22Rv1 (cell line): ENCODE measurements around the gene MEF2A.
"Not testable (repeated sequence)": the region's sequence is repeated elsewhere in the genome, so short reads cannot be mapped to it uniquely, and the experiment has no call there.

Experiments
- H3K27ac ChIP-seq: fragments of 450-650 bp; 2 replicates; pipeline ENCODE4 v1.5.1; 2017
- CTCF ChIP-seq: fragments of 450-650 bp; IDR thresholded peaks from 2 replicates; pipeline ENCODE4 v1.5.1; 2017; ENCODE audit warnings: mild to moderate bottlenecking
- ZFX ChIP-seq: fragments of 450-650 bp; IDR thresholded peaks from 2 replicates; pipeline ENCODE4 v1.6.1; 2017; ENCODE audit warnings: antibody characterized with exemption, borderline replicate concordance

MEF2A gene

GRCh38 chr15:99565299-99566156 is at the start of gene MEF2A:
Gene MEF2A (plus strand): TSS chr15:99565984. CDS start chr15:99633120, 67,136 bp downstream.
- H3K27ac ChIP-seq = peak within 1 kb of the TSS; percentile 89
- TF ChIP-seq ZFX (no peak), CTCF (no peak)

- no peak for TF ChIP-seq CTCF
- TF ChIP-seq ZFX = no peak
- no peak overlapping the region for H3K27ac ChIP-seq
Measured at GRCh38 chr15:99518191-99518590, 47.6 kb upstream of the MEF2A start.

GRCh38 chr15:99519366-99519765 is 46.4 kb upstream of the MEF2A start:
- not testable (repeated sequence) for H3K27ac ChIP-seq

GRCh38 chr15:99522288-99522687 is 43.5 kb upstream of the MEF2A start:
- TF ChIP-seq ZFX (no peak), CTCF (no peak)
- no peak overlapping the region for H3K27ac ChIP-seq

- no peak for TF ChIP-seq ZFX
- TF ChIP-seq CTCF = no peak
- no peak overlapping the region for H3K27ac ChIP-seq
Measured at GRCh38 chr15:99526176-99526575, 39.6 kb upstream of the MEF2A start.

- H3K27ac ChIP-seq = no peak overlapping the region
- TF ChIP-seq ZFX (no peak), CTCF (no peak)
Measured at GRCh38 chr15:99526671-99527070, 39.1 kb upstream of the MEF2A start.

GRCh38 chr15:99536422-99537040 is 29.3 kb upstream of the MEF2A start:
- H3K27ac ChIP-seq = no peak overlapping the region

More at GRCh38 chr15:99536422-99537040, 29.3 kb upstream of the MEF2A start:
- no peak for TF ChIP-seq ZFX
- TF ChIP-seq CTCF = no peak
